CD14-positive monocyte (primary cell): ENCODE data around the gene SLC22A13. TPM values are rescaled to one million over a fixed set of nuclear protein-coding genes. Genes with fewer than 3 reads are reported as not detected.

Experiments
- DNase-seq, 3 donors: peaks; one replicate each; pipeline ENCODE4 v3.0.0-alpha.2; 2011 to 2022
- H2AFZ ChIP-seq: 2 replicates; pipeline ENCODE4 v1.6.0; 2012; ENCODE audit warnings: mild to moderate bottlenecking, low read depth, low read length, inconsistent platforms; ENCODE audit not compliant: insufficient read depth, poor library complexity, severe bottlenecking
- H3K27ac ChIP-seq, 2 donors: 1 replicate in 1 of 2; 2 replicates in 1 of 2; pipeline ENCODE4 v1.5.1; 2012 to 2013; ENCODE audit warnings: low read length in 2 of 2, control low read depth in 1 of 2, inconsistent platforms in 1 of 2, low read depth in 1 of 2, mild to moderate bottlenecking in 1 of 2
- H3K27me3 ChIP-seq, 2 donors: one replicate each; pipeline versions ENCODE4 v1.6.0 to v1.6.1; 2011 to 2013; ENCODE audit warnings: low read length in 2 of 2; ENCODE audit not compliant: control insufficient read depth in 2 of 2, insufficient read depth in 2 of 2
- H3K36me3 ChIP-seq, 2 donors: replicated peaks in 1 of 2; 1 replicate in 1 of 2; 2 replicates in 1 of 2; pipeline versions ENCODE4 v1.5.1 to v1.6.1; 2012 to 2013; ENCODE audit warnings: low read length in 2 of 2, control low read depth in 1 of 2, inconsistent platforms in 1 of 2, mild to moderate bottlenecking in 1 of 2; ENCODE audit not compliant: insufficient read depth in 2 of 2, control insufficient read depth in 1 of 2
- H3K4me1 ChIP-seq, 2 donors: 1 replicate in 1 of 2; 2 replicates in 1 of 2; pipeline versions ENCODE4 v1.5.1 to v1.6.1; 2012 to 2013; ENCODE audit warnings: low read length in 2 of 2, control low read depth in 1 of 2, inconsistent platforms in 1 of 2, mild to moderate bottlenecking in 1 of 2, moderate library complexity in 1 of 2; ENCODE audit not compliant: insufficient read depth in 2 of 2, control insufficient read depth in 1 of 2
- H3K4me2 ChIP-seq: replicated peaks from 2 replicates; pipeline ENCODE3; 2012; ENCODE audit warnings: low read length, moderate library complexity, mild to moderate bottlenecking; ENCODE audit not compliant: poor library complexity, severe bottlenecking; ENCODE audit errors: extremely low read depth
- H3K4me3 ChIP-seq, 3 experiments: fragments of 200-600 bp in 1 of 3; sonication (generic) in 1 of 3; replicated peaks in 1 of 3; 1 replicate in 2 of 3; 2 replicates in 1 of 3; pipeline ENCODE4 v1.5.1; 2011 to 2013; ENCODE audit warnings: low read length in 3 of 3, mild to moderate bottlenecking in 3 of 3, control low read depth in 2 of 3, low read depth in 2 of 3, inconsistent platforms in 1 of 3, moderate library complexity in 1 of 3
- H3K79me2 ChIP-seq: 2 replicates; pipeline ENCODE4 v1.6.0; 2012; ENCODE audit warnings: mild to moderate bottlenecking, control low read depth, inconsistent platforms, low read length, moderate library complexity; ENCODE audit not compliant: insufficient read depth
- H3K9ac ChIP-seq: 2 replicates; pipeline ENCODE4 v1.6.0; 2017; ENCODE audit warnings: low read length, mild to moderate bottlenecking; ENCODE audit not compliant: insufficient read depth, poor library complexity, severe bottlenecking
- H3K9me3 ChIP-seq, 2 donors: replicated peaks in 1 of 2; 1 replicate in 1 of 2; 2 replicates in 1 of 2; pipeline versions ENCODE4 v1.5.1 to v1.6.1; 2012 to 2013; ENCODE audit warnings: low read length in 2 of 2, control low read depth in 1 of 2; ENCODE audit not compliant: control insufficient read depth in 1 of 2, insufficient read depth in 1 of 2
- H4K20me1 ChIP-seq: 2 replicates; pipeline ENCODE4 v1.6.0; 2012; ENCODE audit warnings: mild to moderate bottlenecking, low read length, control low read depth, moderate library complexity; ENCODE audit not compliant: insufficient read depth
- H3K27ac Mint-ChIP-seq, 7 donors: one replicate each; pipeline ENCODE4 v1.8.0; 2020; ENCODE audit warnings: mild to moderate bottlenecking in 7 of 7, mixed read lengths in 7 of 7, moderate library complexity in 6 of 7, inconsistent platforms in 2 of 7
- H3K27me3 Mint-ChIP-seq, 3 donors: one replicate each; pipeline ENCODE4 v1.8.0; 2021 to 2022; ENCODE audit warnings: low read depth in 3 of 3, mild to moderate bottlenecking in 3 of 3, mixed read lengths in 3 of 3, moderate library complexity in 3 of 3, inconsistent platforms in 1 of 3
- H3K36me3 Mint-ChIP-seq, 2 donors: one replicate each; pipeline ENCODE4 v1.8.0; 2020; ENCODE audit warnings: mixed read lengths in 2 of 2, inconsistent platforms in 1 of 2, mild to moderate bottlenecking in 1 of 2
- H3K4me1 Mint-ChIP-seq: one replicate; pipeline ENCODE4 v1.8.0; 2020; ENCODE audit warnings: mild to moderate bottlenecking, mixed read lengths
- H3K4me3 Mint-ChIP-seq, 2 donors: one replicate each; pipeline ENCODE4 v1.8.0; 2020; ENCODE audit warnings: mild to moderate bottlenecking in 2 of 2, mixed read lengths in 2 of 2, moderate library complexity in 1 of 2
- H3K9me3 Mint-ChIP-seq, 7 donors: one replicate each; pipeline ENCODE4 v1.8.0; 2020 to 2022; ENCODE audit warnings: mixed read lengths in 7 of 7, mild to moderate bottlenecking in 6 of 7, moderate library complexity in 6 of 7, inconsistent platforms in 2 of 7
- WGBS: methylation state at CpG from one replicate; pipeline ENCODE4 v1.1.5; 2013; ENCODE audit warnings: missing lambda C conversion rate; ENCODE audit not compliant: insufficient coverage; 5-methylcytosine and 5-hydroxymethylcytosine counted together
- intact Hi-C, 2 donors: fragments of 100-400 bp; cut with micrococcal nuclease; formaldehyde crosslinking; loops; one replicate each; pipeline versions ENCODE4 v1.15.0 to v1.15.1; 2023
- polyA plus RNA-seq, 3 donors: library from polyadenylated mRNA; depleted of rRNA in 1 of 3; unstranded in 2 of 3; stranded (reverse) in 1 of 3; fragments of 300-500 nt in 2 of 3; fragments of >200 nt in 1 of 3; fragmentation: Illumina TruSeq in 2 of 3; gene quantifications; 1 replicate in 2 of 3; 2 replicates in 1 of 3; pipeline ENCODE4 v1.2.3, GENCODE V29; 2012 to 2021
- TF ChIP-seq, protein P1 (sequence below): fragments of 200-600 bp; IDR thresholded peaks from one replicate; pipeline ENCODE4 v1.8.0; 2022; ENCODE audit warnings: antibody characterized with exemption, mild to moderate bottlenecking

SLC22A13 gene
- polyA plus RNA-seq, 3 donors: 0.19 TPM; not detected in 2

DNA sequence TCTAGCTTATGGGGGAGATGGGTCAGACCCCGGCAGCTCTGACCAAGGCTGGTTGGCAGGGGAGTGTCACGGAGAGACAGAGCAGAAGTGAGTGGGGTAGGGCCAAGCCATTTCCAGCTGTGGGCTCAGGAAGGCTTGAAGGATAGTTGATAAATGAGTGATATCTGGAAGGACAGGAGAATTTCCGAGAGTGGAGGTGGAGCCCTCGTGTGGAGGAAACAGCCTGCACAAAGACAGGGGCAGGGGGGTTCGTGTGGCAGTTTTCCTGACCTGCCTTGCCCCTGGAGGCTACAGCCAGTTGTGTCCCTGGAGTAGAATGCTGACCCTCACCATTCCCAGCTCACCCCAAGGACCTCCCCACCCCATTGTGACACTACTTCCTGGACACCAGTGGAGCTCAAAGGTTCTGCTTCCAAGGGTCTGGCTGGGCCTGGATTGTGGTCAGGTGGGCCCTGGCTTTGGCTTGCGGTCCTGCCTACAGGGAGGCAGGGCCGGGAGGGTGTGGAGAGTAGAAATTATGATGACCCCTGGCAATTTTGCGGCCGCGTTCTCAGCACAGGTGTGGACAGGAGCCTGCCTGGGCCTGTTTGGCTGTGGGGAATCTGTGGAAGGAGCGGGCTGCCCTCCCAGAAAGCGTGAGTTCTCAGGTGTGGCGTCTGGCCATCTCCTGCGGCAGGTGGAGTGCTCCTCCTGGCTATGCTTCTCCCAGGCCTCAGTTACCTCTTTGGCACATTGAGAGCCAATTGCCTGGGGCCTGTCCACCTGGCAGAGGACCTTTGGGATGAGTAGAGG lies 16.5 kb downstream of the SLC22A13 start, which contains the start of gene SLC22A14:
SLC22A14 (plus strand) TSS at position 400 of the 792 bp plus-strand sequence. CDS start 23,733 bp downstream, outside the sequence.
- no peaks in the 10 kb centered on the region for H3K9me3 ChIP-seq
- no peak within 1 kb of the TSS for H2AFZ ChIP-seq
- H3K27ac ChIP-seq: no peak within 1 kb of the TSS
- no peak within 1 kb of the TSS for H3K9ac ChIP-seq
- Mint-ChIP-seq H3K9me3 (peaks cover 0 to 2% (median 0%) of the 10 kb centered on the region in 7 donors), H3K27ac (peak within 1 kb of the TSS in 1 of 7 donors; percentile 50), H3K4me1 (peaks cover 2% of the 10 kb centered on the region), H3K27me3 (peaks cover 0 to 5% (median 4%) of the 10 kb centered on the region in 3 donors), H3K36me3 (no peaks in the 10 kb centered on the region), H3K4me3 (no peak within 1 kb of the TSS)
- TF ChIP-seq, protein P1, sequence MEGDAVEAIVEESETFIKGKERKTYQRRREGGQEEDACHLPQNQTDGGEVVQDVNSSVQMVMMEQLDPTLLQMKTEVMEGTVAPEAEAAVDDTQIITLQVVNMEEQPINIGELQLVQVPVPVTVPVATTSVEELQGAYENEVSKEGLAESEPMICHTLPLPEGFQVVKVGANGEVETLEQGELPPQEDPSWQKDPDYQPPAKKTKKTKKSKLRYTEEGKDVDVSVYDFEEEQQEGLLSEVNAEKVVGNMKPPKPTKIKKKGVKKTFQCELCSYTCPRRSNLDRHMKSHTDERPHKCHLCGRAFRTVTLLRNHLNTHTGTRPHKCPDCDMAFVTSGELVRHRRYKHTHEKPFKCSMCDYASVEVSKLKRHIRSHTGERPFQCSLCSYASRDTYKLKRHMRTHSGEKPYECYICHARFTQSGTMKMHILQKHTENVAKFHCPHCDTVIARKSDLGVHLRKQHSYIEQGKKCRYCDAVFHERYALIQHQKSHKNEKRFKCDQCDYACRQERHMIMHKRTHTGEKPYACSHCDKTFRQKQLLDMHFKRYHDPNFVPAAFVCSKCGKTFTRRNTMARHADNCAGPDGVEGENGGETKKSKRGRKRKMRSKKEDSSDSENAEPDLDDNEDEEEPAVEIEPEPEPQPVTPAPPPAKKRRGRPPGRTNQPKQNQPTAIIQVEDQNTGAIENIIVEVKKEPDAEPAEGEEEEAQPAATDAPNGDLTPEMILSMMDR: no peak
- no peaks in the 10 kb centered on the region for H3K4me1 ChIP-seq
- H3K36me3 ChIP-seq: no peaks in the 10 kb centered on the region
- DNase-seq: no peak
- intact Hi-C loops: no loop called here
- no peaks in the 10 kb centered on the region for H3K27me3 ChIP-seq
- WGBS: 94% methylated on average over 14 of the region's 14 CpGs
- no peaks in the 10 kb centered on the region for H3K79me2 ChIP-seq
- H3K4me2 ChIP-seq: no peak within 1 kb of the TSS
- no peaks in the 10 kb centered on the region for H4K20me1 ChIP-seq
- no peak within 1 kb of the TSS for H3K4me3 ChIP-seq

DNA sequence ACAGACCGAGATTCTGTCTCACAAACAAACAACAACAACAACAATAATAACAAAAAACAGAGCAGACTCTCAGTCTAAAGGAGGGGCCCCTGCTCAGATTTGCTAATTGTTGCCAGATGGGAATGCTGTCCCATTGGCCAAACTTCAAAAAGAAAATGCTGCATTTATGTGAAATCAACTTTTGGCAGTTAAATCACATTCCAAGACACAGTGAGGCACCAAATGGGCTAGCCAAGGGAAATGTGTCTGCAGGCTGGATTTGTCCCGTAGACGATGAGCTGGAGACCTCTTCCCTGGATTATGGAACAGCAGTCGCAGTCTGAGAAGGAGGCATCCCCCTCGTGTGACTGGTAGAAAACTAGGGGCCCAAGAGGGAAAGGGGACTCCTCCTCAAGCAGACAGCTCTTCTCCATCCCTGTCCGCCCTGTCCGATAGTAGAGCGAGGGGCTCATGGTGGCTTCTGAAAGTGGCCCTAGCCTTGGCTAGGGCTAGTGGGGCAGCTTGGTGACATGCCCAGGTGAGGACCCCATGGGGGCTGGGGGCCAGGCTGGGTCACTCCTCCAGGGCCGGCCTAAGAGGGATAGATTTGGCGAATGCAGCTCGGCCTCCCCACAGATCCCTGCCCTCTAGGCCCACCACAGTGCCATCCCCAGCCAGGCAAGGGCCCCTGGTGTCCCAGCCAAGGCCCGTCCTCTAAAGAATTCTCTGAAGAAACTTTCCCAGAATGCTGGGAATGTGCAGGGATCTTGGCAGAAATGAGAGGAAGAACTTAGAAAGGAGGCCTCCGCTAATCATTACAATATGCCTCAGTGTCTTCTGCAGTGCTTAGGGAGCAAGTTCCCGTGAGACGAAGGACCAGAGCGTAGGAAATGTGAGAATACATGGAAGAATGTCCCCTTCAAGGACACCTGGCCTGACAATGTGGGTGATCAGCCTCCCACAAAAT lies 18.5 kb downstream of the SLC22A13 start:
- intact Hi-C loops: no loop called here
- Histone ChIP-seq H3K79me2 (no peaks in the 10 kb centered on the region), H3K4me2 (no peak overlapping the region), H4K20me1 (no peaks in the 10 kb centered on the region), H3K36me3 (no peaks in the 10 kb centered on the region), H3K4me3 (no peak overlapping the region), H3K4me1 (no peaks in the 10 kb centered on the region), H3K9ac (no peak overlapping the region), H3K9me3 (no peaks in the 10 kb centered on the region), H3K27ac (no peak overlapping the region), H3K27me3 (no peaks in the 10 kb centered on the region), H2AFZ (no peak overlapping the region)
- Mint-ChIP-seq H3K4me3 (no peak overlapping the region), H3K9me3 (peaks cover 0 to 2% (median 0%) of the 10 kb centered on the region in 7 donors), H3K4me1 (peaks cover 2% of the 10 kb centered on the region), H3K27ac (no peak overlapping the region), H3K27me3 (peaks cover 0 to 3% (median 2%) of the 10 kb centered on the region in 3 donors), H3K36me3 (no peaks in the 10 kb centered on the region)
- TF ChIP-seq, protein P1: no peak
- no peak for DNase-seq
- WGBS: 92% methylated on average over 10 of the region's 16 CpGs
